NCI-H774 (cell line): Measurements from ENCODE around the gene CCDC86.

Experiments used
- DNase-seq: peaks from one replicate; lab custom pipeline; 2025; lab: John Stamatoyannopoulos, UW

CCDC86 gene

GRCh38 chr11:60868682-60869450 is 27.0 kb downstream of the CCDC86 start:
- DNase-seq, result no peak

- no peak for DNase-seq
Observed at GRCh38 chr11:60869451-60869825, 27.5 kb downstream of the CCDC86 start.

GRCh38 chr11:60870276-60870675 is 28.4 kb downstream of the CCDC86 start:
- DNase-seq, result peak; percentile 5

GRCh38 chr11:60870733-60871377 is 28.9 kb downstream of the CCDC86 start:
- DNase-seq, result no peak

GRCh38 chr11:60871378-60872061 is 29.6 kb downstream of the CCDC86 start:
- no peak for DNase-seq

- no peak for DNase-seq
Observed at GRCh38 chr11:60872124-60872960, 30.4 kb downstream of the CCDC86 start.

- no peak for DNase-seq
Observed at GRCh38 chr11:60872961-60873524, 31.1 kb downstream of the CCDC86 start.

- DNase-seq, result no peak
Observed at GRCh38 chr11:60873533-60873932, 31.6 kb downstream of the CCDC86 start.

GRCh38 chr11:60874421-60875365 is 32.8 kb downstream of the CCDC86 start:
- DNase-seq, result no peak

GRCh38 chr11:60875366-60876167 is 33.7 kb downstream of the CCDC86 start:
- DNase-seq, result no peak

- DNase-seq, result no peak
Observed at GRCh38 chr11:60876168-60876485, 34.2 kb downstream of the CCDC86 start.

GRCh38 chr11:60878245-60879101 is 36.6 kb downstream of the CCDC86 start:
- no peak for DNase-seq

GRCh38 chr11:60879104-60879503 is 37.2 kb downstream of the CCDC86 start:
- no peak for DNase-seq

GRCh38 chr11:60879971-60880588 is 38.2 kb downstream of the CCDC86 start:
- DNase-seq, result no peak

GRCh38 chr11:60880643-60881282 is 38.9 kb downstream of the CCDC86 start:
- peak; percentile 73 for DNase-seq

GRCh38 chr11:60887556-60887955 is 45.6 kb downstream of the CCDC86 start:
- peak; percentile 79 for DNase-seq

GRCh38 chr11:60889869-60890311 is 48.0 kb downstream of the CCDC86 start:
- DNase-seq, result no peak

GRCh38 chr11:60890696-60891095 is 48.8 kb downstream of the CCDC86 start:
- DNase-seq, result no peak
